Measurements from ENCODE around the gene DCC. TPM values are rescaled to one million over a fixed set of nuclear protein-coding genes. Genes with fewer than 3 reads are reported as not detected.

Gene DCC
- total RNA-seq, 1 experiment from 2014 or later: not detected

GRCh38 chr18:52569492-52569891 is 229.5 kb downstream of the DCC start:
- Histone ChIP-seq H3K36me3 (ENCODE audit: control insufficient read depth in 1 of 2, insufficient read depth in 2 of 2, low read length in 2 of 2) (no peaks in the 10 kb centered on the region), H3K27ac (ENCODE audit: low read depth, low read length) (no peak overlapping the region), H2AFZ (ENCODE audit: low read depth, low read length, poor library complexity, severe bottlenecking) (no peak overlapping the region), H3K4me1 (ENCODE audit: control insufficient read depth in 1 of 2, insufficient read depth in 2 of 2, low read length in 2 of 2) (no peaks in the 10 kb centered on the region), H3K4me3 (replicated peaks in 1 of 2; ENCODE audit: low read depth in 1 of 2, low read length in 2 of 2) (no peak overlapping the region), H3K9me3 (ENCODE audit: control insufficient read depth in 1 of 2, insufficient read depth in 1 of 2, low read depth in 1 of 2, low read length in 2 of 2) (peaks cover 8 to 26% of the 10 kb centered on the region in 2 experiments; a peak in 3 of 4 replicates), H3K27me3 (ENCODE audit: insufficient read depth, low read length) (no peaks in the 10 kb centered on the region), H3K9ac (ENCODE audit: low read length) (no peak overlapping the region), H3K9me2 (ENCODE audit: insufficient read depth) (no peaks in the 10 kb centered on the region), H3K4me2 (ENCODE audit: low read length) (no peak overlapping the region), H3K79me2 (ENCODE audit: insufficient read depth, low read length) (no peaks in the 10 kb centered on the region), H4K20me1 (ENCODE audit: insufficient read depth) (no peaks in the 10 kb centered on the region)
- RAD21 ChIA-PET (ENCODE audit: low non-redundant PET in 1 of 2, low total read pairs in 2 of 2, uncharacterized antibody in 2 of 2, unreplicated experiment in 2 of 2): no interaction called here
- BruUV-seq (replicated peaks): no TSS peak
- intact Hi-C loops (cut with micrococcal nuclease): no loop called here
- ATAC-seq (no peak), DNase-seq (ENCODE audit: low read depth, low spot score) (no peak)
- CTCF ChIA-PET: no interaction called here
- POLR2A ChIA-PET: no interaction called here
- TF ChIP-seq EGR1 (IDR thresholded peaks at IDR 0.05; ENCODE audit: low read depth): no peak
- no peak for TF ChIP-seq POLR2A (IDR thresholded peaks at IDR 0.05; ENCODE audit: borderline replicate concordance, extremely low read depth, insufficient read depth, insufficient read length)
- TF ChIP-seq MAX (IDR thresholded peaks at IDR 0.05): no peak
- no peak for TF ChIP-seq JUND (IDR thresholded peaks at IDR 0.05)
- no peak for TF ChIP-seq EZH2 (IDR thresholded peaks at IDR 0.05)
- TF ChIP-seq CBX3 (IDR thresholded peaks at IDR 0.05; ENCODE audit: low read depth): no peak
- TF ChIP-seq FOSL1 (IDR thresholded peaks at IDR 0.05; ENCODE audit: low read depth): no peak
- TF ChIP-seq POLR2AphosphoS5 (IDR thresholded peaks at IDR 0.05; ENCODE audit: low read depth, low read length): no peak
- TF ChIP-seq RAD21 (IDR thresholded peaks at IDR 0.05; ENCODE audit: low read depth): no peak
- no peak for TF ChIP-seq EZH2phosphoT487 (IDR thresholded peaks at IDR 0.05; ENCODE audit: borderline replicate concordance)
- no peak for TF ChIP-seq ATF3 (IDR thresholded peaks at IDR 0.05)
- no peak for TF ChIP-seq YY1 (IDR thresholded peaks at IDR 0.05; ENCODE audit: extremely low read depth, insufficient replicate concordance, low read depth, low read length)

GRCh38 chr18:52570975-52571374 is 231.0 kb downstream of the DCC start:
- Histone ChIP-seq H3K4me3 (replicated peaks in 1 of 2; ENCODE audit: low read depth in 1 of 2, low read length in 2 of 2) (no peak overlapping the region), H3K36me3 (ENCODE audit: control insufficient read depth in 1 of 2, insufficient read depth in 2 of 2, low read length in 2 of 2) (no peaks in the 10 kb centered on the region), H3K27me3 (ENCODE audit: insufficient read depth, low read length) (no peaks in the 10 kb centered on the region), H2AFZ (ENCODE audit: low read depth, low read length, poor library complexity, severe bottlenecking) (no peak overlapping the region), H3K9me3 (ENCODE audit: control insufficient read depth in 1 of 2, insufficient read depth in 1 of 2, low read depth in 1 of 2, low read length in 2 of 2) (peaks cover 8 to 32% of the 10 kb centered on the region in 2 experiments; a peak in 3 of 4 replicates), H4K20me1 (ENCODE audit: insufficient read depth) (no peaks in the 10 kb centered on the region), H3K4me2 (ENCODE audit: low read length) (no peak overlapping the region), H3K4me1 (ENCODE audit: control insufficient read depth in 1 of 2, insufficient read depth in 2 of 2, low read length in 2 of 2) (no peaks in the 10 kb centered on the region), H3K27ac (ENCODE audit: low read depth, low read length) (no peak overlapping the region), H3K79me2 (ENCODE audit: insufficient read depth, low read length) (no peaks in the 10 kb centered on the region), H3K9me2 (ENCODE audit: insufficient read depth) (no peaks in the 10 kb centered on the region), H3K9ac (ENCODE audit: low read length) (no peak overlapping the region)
- CTCF ChIA-PET: no interaction called here
- DNase-seq (ENCODE audit: low read depth, low spot score): no peak
- POLR2A ChIA-PET: no interaction called here
- intact Hi-C loops (cut with micrococcal nuclease): no loop called here
- RAD21 ChIA-PET (ENCODE audit: low non-redundant PET in 1 of 2, low total read pairs in 2 of 2, uncharacterized antibody in 2 of 2, unreplicated experiment in 2 of 2): no interaction called here
- BruUV-seq (replicated peaks): no TSS peak
- ATAC-seq: no peak
- TF ChIP-seq MAX (IDR thresholded peaks at IDR 0.05): no peak
- TF ChIP-seq ATF3 (IDR thresholded peaks at IDR 0.05): no peak
- TF ChIP-seq ZBTB33 (IDR thresholded peaks at IDR 0.05; ENCODE audit: extremely low read depth, insufficient replicate concordance, low read length): no peak
- no peak for TF ChIP-seq CBX3 (IDR thresholded peaks at IDR 0.05; ENCODE audit: low read depth)
- TF ChIP-seq ELF1 (IDR thresholded peaks at IDR 0.05; ENCODE audit: borderline replicate concordance, low read depth): no peak
- TF ChIP-seq TCF7L2 (IDR thresholded peaks at IDR 0.05; ENCODE audit: borderline replicate concordance, extremely low read depth, insufficient read depth, insufficient read length): no peak
- TF ChIP-seq EZH2 (IDR thresholded peaks at IDR 0.05): no peak

Measured in HCT116 (cell line).